KG1 (cell line): ENCODE results near the gene ATP10A.

Experiments used
- DNase-seq: peaks from one replicate; lab custom pipeline; 2025; lab: John Stamatoyannopoulos, UW

The ATP10A gene

GRCh38 chr15:25824618-25825017 is 38.5 kb downstream of the ATP10A start:
- DNase-seq, result no peak

GRCh38 chr15:25812845-25813244 is 50.3 kb downstream of the ATP10A start:
- DNase-seq, result no peak

GRCh38 chr15:25812073-25812472 is 51.1 kb downstream of the ATP10A start:
- DNase-seq, result no peak

GRCh38 chr15:25811481-25811906 is 51.6 kb downstream of the ATP10A start:
- no peak for DNase-seq

- DNase-seq, result no peak
These were observed 52.5 kb downstream of the ATP10A start for GRCh38 chr15:25810631-25811091.

- DNase-seq, result no peak
These were observed 53.0 kb downstream of the ATP10A start for GRCh38 chr15:25810154-25810553.

GRCh38 chr15:25807063-25807462 is 56.1 kb downstream of the ATP10A start:
- no peak for DNase-seq

GRCh38 chr15:25805031-25805430 is 58.1 kb downstream of the ATP10A start:
- no peak for DNase-seq

GRCh38 chr15:25804451-25804850 is 58.7 kb downstream of the ATP10A start:
- DNase-seq, result no peak

GRCh38 chr15:25803541-25803940 is 59.6 kb downstream of the ATP10A start:
- DNase-seq, result no peak

- DNase-seq, result no peak
These were observed 60.1 kb downstream of the ATP10A start for GRCh38 chr15:25803036-25803435.

GRCh38 chr15:25802285-25802830 is 60.8 kb downstream of the ATP10A start:
- DNase-seq, result no peak

- DNase-seq, result no peak
These were observed 61.4 kb downstream of the ATP10A start for GRCh38 chr15:25801586-25802284.

- DNase-seq, result no peak
These were observed 62.2 kb downstream of the ATP10A start for GRCh38 chr15:25800761-25801515.

- DNase-seq, result no peak
These were observed 63.0 kb downstream of the ATP10A start for GRCh38 chr15:25799906-25800700.

GRCh38 chr15:25797936-25798901 is 64.9 kb downstream of the ATP10A start:
- no peak for DNase-seq

- DNase-seq, result no peak
These were observed 65.6 kb downstream of the ATP10A start for GRCh38 chr15:25797511-25797935.

- no peak for DNase-seq
These were observed 66.1 kb downstream of the ATP10A start for GRCh38 chr15:25797035-25797434.

- DNase-seq, result no peak
These were observed 66.7 kb downstream of the ATP10A start for GRCh38 chr15:25796395-25796794.

- DNase-seq, result peak; percentile 41
These were observed 67.4 kb downstream of the ATP10A start for GRCh38 chr15:25795712-25796111.

- no peak for DNase-seq
These were observed 68.1 kb downstream of the ATP10A start for GRCh38 chr15:25795061-25795460.
